Measurements from ENCODE around the gene CYP2A6.
A peak's percentile ranks its signal among the peaks of the same experiment; 100 is the strongest.
"Not testable (repeated sequence)": the region's sequence is repeated elsewhere in the genome, so short reads cannot be mapped to it uniquely, and the experiment has no call there.

CYP2A6 gene

GRCh38 chr19:40867701-40868100 lies 17.5 kb upstream of the CYP2A6 start:
- Mint-ChIP-seq H3K27me3 (peaks cover 5% of the 10 kb centered on the region), H3K9me3 (no peaks in the 10 kb centered on the region), H3K4me3 (no peak overlapping the region), H3K4me1 (ENCODE audit: low read depth) (peaks cover 5% of the 10 kb centered on the region), H3K27ac (no peak overlapping the region), H3K36me3 (ENCODE audit: low read depth) (no peaks in the 10 kb centered on the region)
- intact Hi-C loops (cut with micrococcal nuclease), result no loop called here

- H3K27me3 Mint-ChIP-seq; H3K9me3 Mint-ChIP-seq; intact Hi-C loops (cut with micrococcal nuclease); H3K4me3 Mint-ChIP-seq; H3K36me3 Mint-ChIP-seq (ENCODE audit: low read depth); H3K27ac Mint-ChIP-seq; H3K4me1 Mint-ChIP-seq (ENCODE audit: low read depth): not testable (repeated sequence)
These were observed 14.7 kb upstream of the CYP2A6 start for GRCh38 chr19:40864739-40865496.

GRCh38 chr19:40862785-40863184 lies 12.5 kb upstream of the CYP2A6 start:
- Mint-ChIP-seq H3K4me1 (ENCODE audit: low read depth) (peaks cover 5% of the 10 kb centered on the region), H3K27ac (no peak overlapping the region), H3K27me3 (no peaks in the 10 kb centered on the region), H3K36me3 (ENCODE audit: low read depth) (no peaks in the 10 kb centered on the region), H3K4me3 (no peak overlapping the region), H3K9me3 (no peaks in the 10 kb centered on the region)
- intact Hi-C loops (cut with micrococcal nuclease), result no loop called here

- no peaks in the 10 kb centered on the region for H3K36me3 Mint-ChIP-seq (ENCODE audit: low read depth)
- no peaks in the 10 kb centered on the region for H3K27me3 Mint-ChIP-seq
- H3K4me3 Mint-ChIP-seq, result no peak overlapping the region
- no peak overlapping the region for H3K27ac Mint-ChIP-seq
- intact Hi-C loops (cut with micrococcal nuclease), result no loop called here
- no peaks in the 10 kb centered on the region for H3K9me3 Mint-ChIP-seq
- peaks cover 5% of the 10 kb centered on the region for H3K4me1 Mint-ChIP-seq (ENCODE audit: low read depth)
These were observed 12.1 kb upstream of the CYP2A6 start for GRCh38 chr19:40862333-40862732.

- intact Hi-C loops (cut with micrococcal nuclease), result no loop called here
- H3K27ac Mint-ChIP-seq, result no peak overlapping the region
- H3K4me3 Mint-ChIP-seq, result no peak overlapping the region
- H3K9me3 Mint-ChIP-seq, result no peaks in the 10 kb centered on the region
- H3K36me3 Mint-ChIP-seq (ENCODE audit: low read depth), result no peaks in the 10 kb centered on the region
- H3K27me3 Mint-ChIP-seq, result no peaks in the 10 kb centered on the region
- H3K4me1 Mint-ChIP-seq (ENCODE audit: low read depth), result no peaks in the 10 kb centered on the region
These were observed 7.9 kb upstream of the CYP2A6 start for GRCh38 chr19:40858109-40858508.

- Mint-ChIP-seq H3K27me3 (peaks cover 37% of the 10 kb centered on the region), H3K4me1 (ENCODE audit: low read depth) (peaks cover 17% of the 10 kb centered on the region)
- H3K36me3 Mint-ChIP-seq (ENCODE audit: low read depth); H3K4me3 Mint-ChIP-seq; intact Hi-C loops (cut with micrococcal nuclease); H3K9me3 Mint-ChIP-seq; H3K27ac Mint-ChIP-seq: not testable (repeated sequence)
These were observed 2.4 kb upstream of the CYP2A6 start for GRCh38 chr19:40852467-40853152.

GRCh38 chr19:40846722-40847121 lies 3.5 kb downstream of the CYP2A6 start:
- intact Hi-C loops (cut with micrococcal nuclease); H3K27ac Mint-ChIP-seq; H3K36me3 Mint-ChIP-seq (ENCODE audit: low read depth); H3K4me3 Mint-ChIP-seq; H3K9me3 Mint-ChIP-seq: not testable (repeated sequence)
- H3K27me3 Mint-ChIP-seq, result peaks cover 49% of the 10 kb centered on the region
- peaks cover 35% of the 10 kb centered on the region for H3K4me1 Mint-ChIP-seq (ENCODE audit: low read depth)

GRCh38 chr19:40843653-40844052 lies 6.6 kb downstream of the CYP2A6 start:
- H3K27me3 Mint-ChIP-seq, result peaks cover 23% of the 10 kb centered on the region
- intact Hi-C loops (cut with micrococcal nuclease); H3K27ac Mint-ChIP-seq; H3K36me3 Mint-ChIP-seq (ENCODE audit: low read depth); H3K9me3 Mint-ChIP-seq: not testable (repeated sequence)
- H3K4me1 Mint-ChIP-seq (ENCODE audit: low read depth), result peaks cover 26% of the 10 kb centered on the region
- H3K4me3 Mint-ChIP-seq, result peak overlapping the region; percentile 59

GRCh38 chr19:40842997-40843652 lies 7.1 kb downstream of the CYP2A6 start:
- H3K4me3 Mint-ChIP-seq, result peak overlapping the region; percentile 59
- intact Hi-C loops (cut with micrococcal nuclease); H3K9me3 Mint-ChIP-seq; H3K27ac Mint-ChIP-seq; H3K36me3 Mint-ChIP-seq (ENCODE audit: low read depth): not testable (repeated sequence)
- peaks cover 17% of the 10 kb centered on the region for H3K27me3 Mint-ChIP-seq
- peaks cover 20% of the 10 kb centered on the region for H3K4me1 Mint-ChIP-seq (ENCODE audit: low read depth)

GRCh38 chr19:40842012-40842411 lies 8.2 kb downstream of the CYP2A6 start:
- H3K27ac Mint-ChIP-seq; H3K4me3 Mint-ChIP-seq; H3K9me3 Mint-ChIP-seq; H3K36me3 Mint-ChIP-seq (ENCODE audit: low read depth); intact Hi-C loops (cut with micrococcal nuclease); H3K27me3 Mint-ChIP-seq: not testable (repeated sequence)
- H3K4me1 Mint-ChIP-seq (ENCODE audit: low read depth), result peaks cover 18% of the 10 kb centered on the region

- H3K4me3 Mint-ChIP-seq; intact Hi-C loops (cut with micrococcal nuclease); H3K27ac Mint-ChIP-seq; H3K9me3 Mint-ChIP-seq; H3K36me3 Mint-ChIP-seq (ENCODE audit: low read depth); H3K27me3 Mint-ChIP-seq: not testable (repeated sequence)
- H3K4me1 Mint-ChIP-seq (ENCODE audit: low read depth), result peaks cover 11% of the 10 kb centered on the region
These were observed 11.8 kb downstream of the CYP2A6 start for GRCh38 chr19:40838477-40838876.

- H3K4me1 Mint-ChIP-seq (ENCODE audit: low read depth), result peaks cover 21% of the 10 kb centered on the region
- no peaks in the 10 kb centered on the region for H3K27me3 Mint-ChIP-seq
- H3K9me3 Mint-ChIP-seq, result no peaks in the 10 kb centered on the region
- no peak overlapping the region for H3K4me3 Mint-ChIP-seq
- no peak overlapping the region for H3K27ac Mint-ChIP-seq
- no peaks in the 10 kb centered on the region for H3K36me3 Mint-ChIP-seq (ENCODE audit: low read depth)
- intact Hi-C loops (cut with micrococcal nuclease), result no loop called here
These were observed 13.4 kb downstream of the CYP2A6 start for GRCh38 chr19:40836754-40837429.

GRCh38 chr19:40833728-40834533 lies 16.3 kb downstream of the CYP2A6 start:
- Mint-ChIP-seq H3K4me1 (ENCODE audit: low read depth) (peaks cover 27% of the 10 kb centered on the region), H3K27ac (peak overlapping the region; percentile 32)
- intact Hi-C loops (cut with micrococcal nuclease); H3K36me3 Mint-ChIP-seq (ENCODE audit: low read depth); H3K4me3 Mint-ChIP-seq; H3K9me3 Mint-ChIP-seq; H3K27me3 Mint-ChIP-seq: not testable (repeated sequence)
